ENCODE measurements around the gene C11orf91.

C11orf91 gene

DNA sequence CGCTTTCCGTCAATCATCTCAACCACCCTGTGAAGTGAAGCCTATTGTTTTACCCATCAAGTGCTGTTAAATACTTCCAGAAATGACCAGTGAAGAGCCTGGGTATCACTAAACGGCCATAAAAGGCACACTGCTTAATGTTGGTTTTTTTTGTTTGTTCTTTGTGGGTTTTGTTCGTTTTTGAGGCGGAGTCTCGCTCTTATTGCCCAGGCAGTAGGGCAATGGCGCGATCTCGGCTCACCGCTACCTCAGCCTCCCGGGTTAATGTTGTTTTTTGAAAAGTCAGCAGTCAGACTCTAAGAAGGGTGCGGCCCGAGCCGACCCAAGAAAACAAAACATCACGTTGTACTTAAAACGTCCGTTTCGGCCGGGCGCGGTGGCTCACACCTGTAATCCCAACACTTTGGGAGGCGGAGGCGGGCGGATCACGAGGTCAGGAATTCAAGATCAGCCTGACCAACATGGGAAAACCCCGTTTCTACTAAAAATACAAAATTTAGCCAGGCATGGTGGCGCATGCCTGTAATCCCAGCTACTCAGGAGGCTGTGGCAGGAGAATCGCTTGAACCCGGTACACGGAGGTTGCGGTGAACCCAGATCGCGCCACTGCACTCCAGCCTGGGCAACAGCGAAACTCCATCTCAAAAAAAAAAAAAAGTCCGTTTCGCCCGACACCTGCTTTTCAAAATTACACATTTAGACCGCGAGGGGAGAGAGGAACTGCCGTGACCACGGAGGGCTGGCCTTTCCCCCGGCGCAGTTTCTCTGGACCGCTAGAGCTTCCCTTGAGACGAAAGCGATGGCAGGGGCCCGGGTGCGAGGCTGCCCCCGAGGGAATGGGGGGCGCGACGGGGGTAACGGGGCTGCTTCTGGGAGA is 34.9 kb upstream of the C11orf91 start:
- no peak overlapping the region for H3K23ac ChIP-seq (ENCODE audit: low read depth, low read length, poor library complexity)
- H2BK120ac ChIP-seq (ENCODE audit: low read depth, low read length): no peak overlapping the region
- peaks cover 0 to 5% of the 10 kb centered on the region in 2 donors for H3K9me3 ChIP-seq (replicated peaks in 1 of 2; ENCODE audit: control insufficient read depth in 2 of 2, insufficient read depth in 1 of 2, low read depth in 1 of 2, low read length in 2 of 2)
- no CpG with 5 or more reads among the region's 53 CpGs for WGBS, 2 donors (ENCODE audit: extremely low coverage in 2 of 2, insufficient read length in 2 of 2, insufficient replicate concordance in 1 of 2)
- no peak overlapping the region for H4K8ac ChIP-seq (ENCODE audit: low read depth, low read length)
- peak overlapping the region; percentile 78 to 96 for H3K4me3 ChIP-seq (ENCODE audit: low read length in 2 of 2)
- H3K9ac ChIP-seq (ENCODE audit: low read depth, low read length, poor library complexity): peak overlapping the region; percentile 72
- H4K91ac ChIP-seq (ENCODE audit: low read depth, low read length, poor library complexity): peak overlapping the region; percentile 4
- H3K18ac ChIP-seq (ENCODE audit: low read length): peak overlapping the region; percentile 96
- peaks cover 2 to 22% of the 10 kb centered on the region in 2 donors for H3K36me3 ChIP-seq (replicated peaks in 1 of 2; ENCODE audit: control insufficient read depth in 2 of 2, insufficient read depth in 2 of 2, low read length in 2 of 2)
- no peak overlapping the region for H3K27ac ChIP-seq (replicated peaks; ENCODE audit: low read length)
- H3K27me3 ChIP-seq (ENCODE audit: control insufficient read depth in 3 of 3, insufficient read depth in 3 of 3, low read depth in 1 of 3, low read length in 3 of 3): no peaks in the 10 kb centered on the region
- no peak overlapping the region for H2BK12ac ChIP-seq (ENCODE audit: low read length)
- H2AK5ac ChIP-seq (ENCODE audit: low read depth, low read length): peak overlapping the region; percentile 73
- no peak overlapping the region for H3K4ac ChIP-seq (ENCODE audit: low read length)
- H2BK15ac ChIP-seq (ENCODE audit: low read length): no peak overlapping the region
- no peaks in the 10 kb centered on the region for H3K79me1 ChIP-seq (ENCODE audit: low read depth, low read length)
- H3K4me1 ChIP-seq (ENCODE audit: control insufficient read depth in 2 of 2, insufficient read depth in 1 of 2, low read depth in 1 of 2, low read length in 2 of 2): peaks cover 7 to 8% of the 10 kb centered on the region in 2 donors
- H2BK5ac ChIP-seq (ENCODE audit: low read length): no peak overlapping the region
- DNase-seq (ENCODE audit: low spot score): peak; percentile 38
- H3K4me2 ChIP-seq (ENCODE audit: insufficient read depth, low read length, poor library complexity, severe bottlenecking): peak overlapping the region; percentile 73
- H3K14ac ChIP-seq (ENCODE audit: low read length): peak overlapping the region; percentile 42
- H2AFZ ChIP-seq (ENCODE audit: low read length): peak overlapping the region; percentile 96

DNA sequence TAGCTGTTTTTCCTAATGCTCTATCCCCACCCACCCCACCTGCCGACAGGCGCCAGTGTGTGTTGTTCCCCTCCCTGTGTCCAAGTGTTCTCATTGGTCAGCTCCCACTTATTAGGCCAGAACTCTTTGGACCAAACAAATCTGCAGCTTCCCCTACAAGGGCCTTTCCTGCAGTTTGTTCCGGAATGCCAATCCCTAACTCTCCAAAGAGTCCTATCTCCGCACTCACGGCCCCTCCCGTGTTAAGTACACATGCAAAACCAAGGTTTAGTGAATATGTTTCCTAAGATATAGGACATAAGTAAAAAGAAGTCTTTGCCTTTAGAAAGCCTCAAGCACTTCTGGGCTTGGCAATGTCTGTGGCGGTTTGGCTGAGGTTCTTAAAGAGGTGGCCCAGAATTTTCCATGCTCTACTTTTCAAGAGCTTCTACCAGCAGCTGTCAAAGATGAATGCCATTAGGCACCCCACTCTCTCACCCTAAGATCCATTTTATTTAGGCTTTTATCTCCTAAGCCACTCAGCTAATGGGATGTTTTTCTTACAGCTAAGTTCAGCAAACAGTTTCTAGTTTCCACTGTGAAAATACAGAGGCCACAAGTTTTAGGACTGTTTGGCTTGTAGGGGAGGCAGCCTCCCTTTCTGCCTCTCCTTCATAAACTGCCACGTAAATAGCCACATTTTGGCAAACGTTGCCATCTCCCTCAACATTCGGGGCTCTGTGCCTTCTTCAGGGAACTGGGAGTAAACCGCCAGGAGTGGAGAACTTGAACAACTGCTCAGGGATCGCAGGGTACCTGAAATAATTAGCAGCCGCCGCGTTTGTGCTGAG is 34.0 kb upstream of the C11orf91 start:
- Histone ChIP-seq H3K4me3 (ENCODE audit: low read length in 2 of 2) (peak overlapping the region; percentile 78 to 96), H3K27ac (replicated peaks; ENCODE audit: low read length) (no peak overlapping the region), H3K27me3 (ENCODE audit: control insufficient read depth in 3 of 3, insufficient read depth in 3 of 3, low read depth in 1 of 3, low read length in 3 of 3) (no peaks in the 10 kb centered on the region), H3K4ac (ENCODE audit: low read length) (no peak overlapping the region), H3K4me1 (ENCODE audit: control insufficient read depth in 2 of 2, insufficient read depth in 1 of 2, low read depth in 1 of 2, low read length in 2 of 2) (peaks cover 7 to 8% of the 10 kb centered on the region in 2 donors), H3K4me2 (ENCODE audit: insufficient read depth, low read length, poor library complexity, severe bottlenecking) (peak overlapping the region; percentile 73), H2BK5ac (ENCODE audit: low read length) (no peak overlapping the region), H2BK12ac (ENCODE audit: low read length) (no peak overlapping the region), H4K91ac (ENCODE audit: low read depth, low read length, poor library complexity) (no peak overlapping the region), H3K18ac (ENCODE audit: low read length) (no peak overlapping the region), H3K14ac (ENCODE audit: low read length) (no peak overlapping the region), H3K9ac (ENCODE audit: low read depth, low read length, poor library complexity) (no peak overlapping the region), H2AK5ac (ENCODE audit: low read depth, low read length) (no peak overlapping the region), H3K23ac (ENCODE audit: low read depth, low read length, poor library complexity) (no peak overlapping the region), H2BK120ac (ENCODE audit: low read depth, low read length) (no peak overlapping the region), H2BK15ac (ENCODE audit: low read length) (no peak overlapping the region), H2AFZ (ENCODE audit: low read length) (peak overlapping the region; percentile 96), H3K9me3 (replicated peaks in 1 of 2; ENCODE audit: control insufficient read depth in 2 of 2, insufficient read depth in 1 of 2, low read depth in 1 of 2, low read length in 2 of 2) (peaks cover 0 to 5% of the 10 kb centered on the region in 2 donors), H4K8ac (ENCODE audit: low read depth, low read length) (no peak overlapping the region), H3K36me3 (replicated peaks in 1 of 2; ENCODE audit: control insufficient read depth in 2 of 2, insufficient read depth in 2 of 2, low read length in 2 of 2) (peaks cover 2 to 25% of the 10 kb centered on the region in 2 donors), H3K79me1 (ENCODE audit: low read depth, low read length) (no peaks in the 10 kb centered on the region)
- no CpG with 5 or more reads among the region's 15 CpGs for WGBS, 2 donors (ENCODE audit: extremely low coverage in 2 of 2, insufficient read length in 2 of 2, insufficient replicate concordance in 1 of 2)
- DNase-seq (ENCODE audit: low spot score): no peak

DNA sequence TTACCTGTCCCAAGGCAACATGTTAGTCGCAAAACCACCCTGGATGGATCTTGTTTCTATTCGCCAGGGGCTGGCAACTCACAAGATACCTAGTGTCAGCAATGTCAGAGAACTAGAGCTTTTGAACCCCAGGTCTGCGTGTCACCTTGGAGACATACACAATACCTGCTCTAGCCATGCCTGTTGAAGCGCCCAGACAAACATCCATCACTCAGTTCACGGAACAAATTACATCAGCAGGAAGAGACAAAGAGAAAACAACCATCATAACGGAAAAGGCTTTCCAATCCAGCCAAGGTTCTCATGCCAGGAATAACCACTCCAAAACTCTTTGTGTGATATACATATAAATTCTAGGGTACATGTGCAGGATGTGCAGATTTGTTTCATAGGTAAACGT is 33.4 kb upstream of the C11orf91 start:
- Histone ChIP-seq H3K79me1 (ENCODE audit: low read depth, low read length) (no peaks in the 10 kb centered on the region), H3K9me3 (replicated peaks in 1 of 2; ENCODE audit: control insufficient read depth in 2 of 2, insufficient read depth in 1 of 2, low read depth in 1 of 2, low read length in 2 of 2) (peaks cover 0 to 5% of the 10 kb centered on the region in 2 donors), H2AK5ac (ENCODE audit: low read depth, low read length) (no peak overlapping the region), H2BK120ac (ENCODE audit: low read depth, low read length) (no peak overlapping the region), H3K4ac (ENCODE audit: low read length) (no peak overlapping the region), H2BK15ac (ENCODE audit: low read length) (no peak overlapping the region), H3K4me2 (ENCODE audit: insufficient read depth, low read length, poor library complexity, severe bottlenecking) (no peak overlapping the region), H3K9ac (ENCODE audit: low read depth, low read length, poor library complexity) (no peak overlapping the region), H3K4me3 (ENCODE audit: low read length in 2 of 2) (no peak overlapping the region), H2BK12ac (ENCODE audit: low read length) (no peak overlapping the region), H3K14ac (ENCODE audit: low read length) (no peak overlapping the region), H3K27ac (replicated peaks; ENCODE audit: low read length) (no peak overlapping the region), H3K36me3 (replicated peaks in 1 of 2; ENCODE audit: control insufficient read depth in 2 of 2, insufficient read depth in 2 of 2, low read length in 2 of 2) (peaks cover 2 to 25% of the 10 kb centered on the region in 2 donors), H3K27me3 (ENCODE audit: control insufficient read depth in 3 of 3, insufficient read depth in 3 of 3, low read depth in 1 of 3, low read length in 3 of 3) (no peaks in the 10 kb centered on the region), H4K91ac (ENCODE audit: low read depth, low read length, poor library complexity) (no peak overlapping the region), H2BK5ac (ENCODE audit: low read length) (no peak overlapping the region), H3K23ac (ENCODE audit: low read depth, low read length, poor library complexity) (no peak overlapping the region), H3K18ac (ENCODE audit: low read length) (no peak overlapping the region), H3K4me1 (ENCODE audit: control insufficient read depth in 2 of 2, insufficient read depth in 1 of 2, low read depth in 1 of 2, low read length in 2 of 2) (peaks cover 7 to 8% of the 10 kb centered on the region in 2 donors), H4K8ac (ENCODE audit: low read depth, low read length) (no peak overlapping the region), H2AFZ (ENCODE audit: low read length) (no peak overlapping the region)
- no peak for DNase-seq (ENCODE audit: low spot score)
- no CpG with 5 or more reads among the region's 7 CpGs for WGBS, 2 donors (ENCODE audit: extremely low coverage in 2 of 2, insufficient read length in 2 of 2, insufficient replicate concordance in 1 of 2)
